Measurements from ENCODE around the gene HMGN1. TPM values are rescaled to one million over a fixed set of nuclear protein-coding genes. Genes with fewer than 3 reads are reported as not detected.

The HMGN1 gene
- total and polyA plus RNA-seq, 12 donors: 86.5 to 254 (median 130) TPM

- Histone ChIP-seq H3K4me1 (replicated peaks in 1 of 2) (peaks cover 5 to 12% of the 10 kb centered on the region in 2 donors), H3K9me3 (replicated peaks in 1 of 3) (no peaks in the 10 kb centered on the region), H3K27ac (peak overlapping the region in 3 of 5 donors; percentile 86 to 91 (median 88)), H3K4me3 (peak overlapping the region in 2 of 4 donors; percentile 71 to 77), H3K27me3 (no peaks in the 10 kb centered on the region), H3K36me3 (replicated peaks in 1 of 2) (no peaks in the 10 kb centered on the region)
- WGBS, 4 donors: 17 to 38% (median 23%) methylated on average over 10 to 12 of the region's 12 CpGs
- TF ChIP-seq, protein P1, sequence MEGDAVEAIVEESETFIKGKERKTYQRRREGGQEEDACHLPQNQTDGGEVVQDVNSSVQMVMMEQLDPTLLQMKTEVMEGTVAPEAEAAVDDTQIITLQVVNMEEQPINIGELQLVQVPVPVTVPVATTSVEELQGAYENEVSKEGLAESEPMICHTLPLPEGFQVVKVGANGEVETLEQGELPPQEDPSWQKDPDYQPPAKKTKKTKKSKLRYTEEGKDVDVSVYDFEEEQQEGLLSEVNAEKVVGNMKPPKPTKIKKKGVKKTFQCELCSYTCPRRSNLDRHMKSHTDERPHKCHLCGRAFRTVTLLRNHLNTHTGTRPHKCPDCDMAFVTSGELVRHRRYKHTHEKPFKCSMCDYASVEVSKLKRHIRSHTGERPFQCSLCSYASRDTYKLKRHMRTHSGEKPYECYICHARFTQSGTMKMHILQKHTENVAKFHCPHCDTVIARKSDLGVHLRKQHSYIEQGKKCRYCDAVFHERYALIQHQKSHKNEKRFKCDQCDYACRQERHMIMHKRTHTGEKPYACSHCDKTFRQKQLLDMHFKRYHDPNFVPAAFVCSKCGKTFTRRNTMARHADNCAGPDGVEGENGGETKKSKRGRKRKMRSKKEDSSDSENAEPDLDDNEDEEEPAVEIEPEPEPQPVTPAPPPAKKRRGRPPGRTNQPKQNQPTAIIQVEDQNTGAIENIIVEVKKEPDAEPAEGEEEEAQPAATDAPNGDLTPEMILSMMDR (IDR thresholded peaks at IDR 0.05): no peak
- no peak for TF ChIP-seq POLR2A (IDR thresholded peaks at IDR 0.05)
- peak in 1 of 7 donors; percentile 18 for DNase-seq
- intact Hi-C loops (cut with DNase I): loop anchor here in 1 of 2 donors (10.0 kb wide), 1 partner anchor 196 kb away; the partner anchor contains the start of gene PSMG1
These were observed 32.1 kb upstream of the HMGN1 start for GRCh38 chr21:39381009-39381408.

DNA sequence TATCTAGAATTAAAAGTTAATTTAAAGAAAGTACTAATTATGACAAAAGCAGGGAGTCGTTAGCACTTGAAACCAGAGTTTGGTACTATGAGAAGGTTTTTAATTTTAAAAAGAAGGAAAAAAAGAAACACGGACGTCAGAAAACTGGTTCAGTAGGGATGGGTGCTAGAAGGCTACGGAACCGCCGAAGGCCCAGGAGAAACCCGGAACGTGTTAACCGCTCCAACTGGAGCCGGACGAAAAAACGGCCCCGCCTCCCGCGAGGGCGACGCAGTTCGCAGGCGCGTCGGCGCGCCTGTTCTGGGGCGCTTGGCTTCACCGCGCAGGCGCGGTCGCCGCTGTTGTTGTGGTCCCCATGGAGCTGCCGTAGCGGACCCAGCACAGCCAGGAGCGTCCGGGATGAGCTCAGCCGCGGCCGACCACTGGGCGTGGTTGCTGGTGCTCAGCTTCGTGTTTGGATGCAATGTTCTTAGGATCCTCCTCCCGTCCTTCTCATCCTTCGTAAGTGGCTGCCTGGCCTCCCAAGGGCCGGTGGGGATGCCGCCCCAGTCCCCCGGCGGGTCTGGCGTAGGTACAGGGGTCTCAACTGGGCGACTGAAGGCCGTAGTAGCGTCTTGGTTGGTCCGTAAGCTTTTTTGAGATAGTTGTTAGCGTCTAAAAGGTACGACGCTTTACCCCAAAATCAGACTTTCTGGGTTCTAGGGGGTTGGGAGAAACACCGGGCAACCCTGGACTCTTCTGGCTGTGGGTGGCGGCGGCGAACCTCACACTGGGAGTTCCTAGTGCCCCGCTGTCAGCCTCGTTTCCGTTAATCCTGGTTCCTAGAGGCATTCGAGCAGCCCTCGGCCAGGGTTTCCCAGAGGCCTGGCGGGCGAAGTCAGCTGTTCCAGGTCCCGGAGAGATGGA is 31.4 kb upstream of the HMGN1 start:
- peak overlapping the region; percentile 16 to 86 (median 74) for H3K4me3 ChIP-seq
- peak overlapping the region; percentile 84 to 91 (median 86) for H3K27ac ChIP-seq
- TF ChIP-seq POLR2A (IDR thresholded peaks at IDR 0.05): peak; percentile 73 to 91
- TF ChIP-seq, protein P1 (IDR thresholded peaks at IDR 0.05): no peak
- no peaks in the 10 kb centered on the region for H3K36me3 ChIP-seq (replicated peaks in 1 of 2)
- peak; percentile 94 to 98 (median 96) for DNase-seq
- no peaks in the 10 kb centered on the region for H3K27me3 ChIP-seq
- H3K9me3 ChIP-seq (replicated peaks in 1 of 3): no peaks in the 10 kb centered on the region
- WGBS, 4 donors: 1 to 2% (median 1%) methylated on average over 37 to 65 of the region's 65 CpGs
- peaks cover 5 to 12% of the 10 kb centered on the region in 2 donors for H3K4me1 ChIP-seq (replicated peaks in 1 of 2)
- intact Hi-C loops (cut with DNase I): loop anchor here in 1 of 2 donors (10.0 kb wide), 1 partner anchor 195 kb away; the partner anchor contains the start of gene PSMG1

DNA sequence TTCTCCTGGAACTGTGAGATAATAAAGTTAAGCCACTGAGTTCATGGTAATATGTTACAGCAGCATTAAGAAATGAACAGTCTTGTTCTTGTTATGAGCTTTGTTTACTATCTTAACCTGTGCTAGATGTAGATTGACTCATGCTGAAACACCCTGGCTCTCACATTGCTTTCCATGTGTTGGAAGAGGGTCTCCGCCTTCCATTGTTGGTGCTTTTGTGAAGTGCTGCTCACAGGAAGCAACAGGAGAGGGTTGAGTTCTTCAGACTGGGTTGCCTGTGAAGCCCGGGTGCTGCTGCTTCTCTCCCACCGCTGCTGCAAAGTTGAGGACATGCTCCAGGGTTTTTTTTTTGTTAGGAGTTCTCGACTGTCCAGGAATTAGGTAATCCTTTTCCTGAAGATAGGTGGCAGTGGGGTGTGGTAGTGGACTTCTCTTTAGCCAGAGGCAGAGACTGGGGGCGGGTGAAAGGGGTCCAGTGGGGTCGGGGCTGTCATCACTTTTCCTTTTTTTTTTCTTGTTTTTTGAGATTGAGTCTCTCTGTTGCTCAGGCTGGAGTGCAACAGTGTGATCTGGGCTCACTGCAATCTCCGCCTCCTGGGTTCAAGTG is 28.7 kb upstream of the HMGN1 start:
- H3K36me3 ChIP-seq (replicated peaks in 1 of 2): no peaks in the 10 kb centered on the region
- intact Hi-C loops (cut with DNase I): no loop called here
- no peaks in the 10 kb centered on the region for H3K9me3 ChIP-seq (replicated peaks in 1 of 3)
- H3K4me1 ChIP-seq (replicated peaks in 1 of 2): peaks cover 5 to 12% of the 10 kb centered on the region in 2 donors
- no peak for TF ChIP-seq POLR2A (IDR thresholded peaks at IDR 0.05)
- TF ChIP-seq, protein P1 (IDR thresholded peaks at IDR 0.05): no peak
- 64 to 76% (median 68%) methylated on average over 7 of the region's 7 CpGs for WGBS, 4 donors
- H3K27ac ChIP-seq: no peak overlapping the region
- DNase-seq: no peak
- no peak overlapping the region for H3K4me3 ChIP-seq
- no peaks in the 10 kb centered on the region for H3K27me3 ChIP-seq

GRCh38 chr21:39375446-39375845 is 26.6 kb upstream of the HMGN1 start:
- no peak overlapping the region for H3K4me3 ChIP-seq
- WGBS, 4 donors: 68 to 95% (median 87%) methylated on average over 2 of the region's 2 CpGs
- H3K27me3 ChIP-seq: no peaks in the 10 kb centered on the region
- H3K9me3 ChIP-seq (replicated peaks in 1 of 3): no peaks in the 10 kb centered on the region
- H3K4me1 ChIP-seq (replicated peaks in 1 of 2): no peaks in the 10 kb centered on the region
- TF ChIP-seq POLR2A (IDR thresholded peaks at IDR 0.05): no peak
- TF ChIP-seq, protein P1 (IDR thresholded peaks at IDR 0.05): no peak
- H3K36me3 ChIP-seq (replicated peaks in 1 of 2): no peaks in the 10 kb centered on the region
- H3K27ac ChIP-seq: no peak overlapping the region
- DNase-seq: no peak
- intact Hi-C loops (cut with DNase I): loop anchor here in 1 of 2 donors (2.0 kb wide), 1 partner anchor 15 kb away; no protein-coding TSS in a partner anchor

Data from adrenal gland (tissue), 12 donors.